Central memory CD4-positive, alpha-beta T cell (primary cell): ENCODE measurements around the gene STAP2.
A peak's percentile ranks its signal among the peaks of the same experiment; 100 is the strongest.

ENCODE experiments used
- DNase-seq: peaks from one replicate; pipeline ENCODE4 v3.0.0; 2022

The STAP2 gene

DNA sequence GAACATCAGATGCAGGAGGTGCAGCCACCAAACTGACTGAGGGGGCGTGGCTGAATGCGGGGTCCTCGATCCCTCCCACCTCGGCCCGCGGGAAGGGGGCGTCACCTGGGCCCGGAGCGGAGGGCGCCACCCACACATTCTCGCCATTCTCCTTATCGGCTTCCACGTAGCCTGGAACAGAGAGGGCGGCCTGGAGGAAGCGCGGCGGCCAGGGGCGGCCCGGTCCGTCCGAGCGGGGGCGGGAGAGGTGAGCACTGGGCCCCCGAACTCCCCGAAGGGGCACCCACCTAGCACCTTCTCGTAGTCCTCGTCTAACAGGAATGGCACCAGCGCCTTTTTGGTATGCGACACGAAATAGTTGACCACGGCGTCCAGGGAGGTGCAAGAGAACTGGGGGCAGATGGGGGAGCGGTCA is 11.8 kb downstream of the STAP2 start:
- DNase-seq, result no peak

DNA sequence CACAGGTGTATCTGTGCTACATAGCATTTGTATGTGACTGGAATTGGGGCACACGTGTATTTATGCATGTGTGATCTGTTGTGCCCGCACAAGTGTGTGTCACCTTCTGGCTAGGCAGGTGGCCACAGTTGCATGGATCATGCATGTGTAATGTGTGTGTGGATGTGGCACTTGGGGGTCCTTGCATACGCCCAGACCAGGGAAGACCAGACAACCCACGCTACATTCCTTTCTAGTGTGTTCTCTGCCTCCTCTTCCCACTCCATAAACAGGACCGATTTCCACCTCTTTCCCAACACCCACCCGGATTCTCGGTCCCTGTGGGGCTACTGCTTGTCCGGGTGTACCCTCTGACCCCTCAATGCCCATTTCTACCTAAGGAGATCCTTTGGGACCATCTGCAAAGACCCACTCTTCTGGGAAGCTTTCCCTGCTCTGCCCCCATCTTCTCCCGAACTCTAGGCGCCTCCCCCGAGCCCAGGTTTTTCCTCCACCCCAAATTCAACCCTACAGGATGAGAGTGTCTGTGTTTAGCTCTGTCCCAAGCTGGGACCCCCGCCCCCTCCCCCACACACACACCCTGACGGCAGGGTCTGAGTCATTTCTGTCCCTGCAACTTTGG is 12.3 kb downstream of the STAP2 start:
- no peak for DNase-seq

DNA sequence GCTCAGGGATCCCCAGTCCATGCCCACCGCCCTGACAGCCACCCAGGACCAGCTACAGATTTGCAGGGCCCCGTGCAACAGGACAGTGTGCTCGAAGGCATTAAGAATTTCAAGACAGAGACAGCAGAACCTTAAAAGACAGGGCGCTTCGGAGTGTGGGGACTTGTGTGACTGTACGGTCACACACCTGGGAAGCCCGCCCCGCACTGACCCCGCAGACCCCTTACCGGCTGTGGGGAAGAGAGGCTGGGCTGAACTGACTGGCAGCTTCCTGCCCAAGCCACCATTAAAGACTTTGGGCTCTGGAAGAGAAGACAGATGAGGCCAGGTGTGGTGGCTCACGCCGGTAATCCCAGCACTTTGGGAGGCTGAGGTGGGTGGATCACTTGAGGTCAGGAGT is 14.4 kb downstream of the STAP2 start:
- DNase-seq, result no peak

DNA sequence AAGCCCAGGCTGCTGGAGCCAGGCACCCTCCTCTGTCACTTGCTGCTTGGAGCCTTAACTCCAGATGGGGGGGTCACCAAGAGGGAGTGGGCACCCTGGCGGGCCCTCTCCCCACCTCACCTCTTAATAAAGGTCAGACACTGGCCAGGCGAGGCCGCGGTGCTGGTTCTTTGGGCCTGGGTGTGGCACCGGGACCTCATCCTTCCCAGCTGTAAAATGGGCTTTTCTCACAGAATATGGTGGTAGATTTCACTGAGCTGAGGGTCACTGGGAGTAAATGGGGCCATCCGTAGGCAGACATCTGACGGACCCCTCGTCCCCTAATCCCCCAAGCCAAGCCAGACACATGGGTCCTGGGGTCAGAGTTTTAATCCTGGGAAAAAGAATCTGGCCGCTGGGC is 14.9 kb downstream of the STAP2 start:
- DNase-seq, result no peak

DNA sequence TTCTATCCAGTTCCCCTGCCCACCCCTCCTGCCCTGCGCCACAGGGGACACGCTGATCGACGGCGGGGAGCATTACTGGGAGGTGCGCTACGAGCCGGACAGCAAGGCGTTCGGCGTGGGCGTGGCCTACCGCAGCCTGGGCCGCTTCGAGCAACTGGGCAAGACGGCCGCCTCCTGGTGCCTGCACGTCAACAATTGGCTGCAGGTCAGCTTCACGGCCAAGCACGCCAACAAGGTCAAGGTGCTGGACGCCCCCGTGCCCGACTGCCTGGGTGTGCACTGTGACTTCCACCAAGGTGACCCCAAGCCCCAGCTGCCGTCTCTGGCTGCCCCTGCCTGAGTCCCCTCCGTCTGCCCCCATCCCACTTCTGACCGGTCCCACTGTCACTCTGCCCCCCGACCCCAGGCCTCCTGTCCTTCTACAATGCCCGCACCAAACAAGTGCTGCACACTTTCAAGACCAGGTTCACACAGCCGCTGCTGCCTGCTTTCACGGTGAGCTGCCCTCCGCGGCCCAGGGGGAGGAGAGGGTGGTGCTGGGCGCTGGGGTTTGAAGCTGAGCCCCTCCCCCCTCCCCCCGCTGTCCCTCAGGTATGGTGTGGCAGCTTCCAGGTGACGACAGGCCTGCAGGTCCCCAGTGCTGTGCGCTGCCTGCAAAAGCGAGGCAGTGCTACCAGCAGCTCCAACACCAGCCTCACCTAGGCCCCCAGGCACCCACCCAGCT is 15.5 kb downstream of the STAP2 start:
- DNase-seq, result no peak

DNA sequence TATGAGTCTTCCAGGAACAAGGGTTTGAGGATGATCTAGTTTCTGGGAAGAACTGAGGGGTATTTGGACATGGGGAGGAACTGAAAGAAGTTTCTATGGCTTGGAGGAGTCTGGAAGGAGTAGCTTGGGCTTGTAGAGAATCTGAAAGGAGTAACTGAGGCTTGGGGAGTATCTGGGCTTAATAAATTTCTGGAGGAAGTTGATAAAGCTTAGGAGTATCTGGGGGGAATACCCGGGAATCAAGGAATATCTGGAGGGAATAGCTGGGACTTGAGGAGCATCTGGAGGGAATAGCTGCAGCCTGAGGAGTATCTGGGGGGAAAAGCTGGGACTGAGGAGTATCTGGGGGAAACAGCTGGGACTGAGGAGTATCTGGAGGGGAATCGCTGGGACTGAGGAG is 18.2 kb downstream of the STAP2 start:
- no peak for DNase-seq

DNA sequence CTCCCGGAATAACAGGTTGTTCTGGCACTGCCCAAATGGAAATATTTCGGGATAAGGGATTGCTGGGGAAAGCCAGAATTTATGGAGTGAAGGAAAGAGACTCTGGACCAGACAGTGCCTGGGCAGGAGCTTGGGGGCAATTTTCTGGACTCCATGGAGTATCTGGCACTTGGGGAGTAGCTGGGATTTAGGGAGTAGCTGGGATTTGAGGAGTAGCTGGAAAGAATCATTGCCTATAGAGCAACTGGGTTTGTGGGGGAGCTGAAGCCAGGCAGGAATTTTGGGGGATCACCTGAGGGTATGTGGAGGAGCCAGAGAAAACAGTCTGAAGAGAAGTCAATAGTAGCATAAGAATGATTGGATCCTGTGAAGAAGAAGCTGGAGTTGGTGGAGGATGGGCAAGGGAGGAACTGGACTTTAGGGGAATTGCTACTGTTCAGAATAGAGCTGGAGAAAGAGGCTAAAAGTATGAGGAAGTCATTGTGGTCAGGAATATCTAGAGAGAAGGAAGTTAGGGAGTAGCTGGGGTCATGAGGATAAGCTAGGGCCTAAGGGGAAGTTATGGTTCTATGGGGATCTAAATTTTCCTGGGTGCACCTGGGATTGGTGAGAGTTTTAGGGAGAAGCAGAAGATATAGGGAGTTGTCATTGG is 19.4 kb downstream of the STAP2 start:
- no peak for DNase-seq

DNA sequence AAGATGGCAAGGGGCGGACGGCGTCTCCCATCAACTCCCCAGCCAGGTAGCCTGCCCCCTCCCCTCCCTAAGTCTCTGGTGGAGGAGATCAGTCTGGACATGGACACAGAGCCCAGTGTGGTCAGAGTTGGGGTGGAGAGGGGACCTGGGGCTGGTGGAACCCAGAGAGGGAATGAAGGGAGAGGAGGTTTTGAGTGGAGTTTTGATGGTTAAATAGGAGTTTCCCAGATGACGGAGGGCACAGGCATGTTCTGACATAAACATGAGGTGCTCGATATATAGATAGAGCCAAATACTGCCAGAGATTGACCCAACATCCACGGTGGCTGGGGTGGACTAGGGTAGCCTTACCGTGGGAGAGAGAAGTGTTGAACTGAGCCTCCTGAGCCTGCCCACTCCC is 20.2 kb downstream of the STAP2 start:
- no peak for DNase-seq

DNA sequence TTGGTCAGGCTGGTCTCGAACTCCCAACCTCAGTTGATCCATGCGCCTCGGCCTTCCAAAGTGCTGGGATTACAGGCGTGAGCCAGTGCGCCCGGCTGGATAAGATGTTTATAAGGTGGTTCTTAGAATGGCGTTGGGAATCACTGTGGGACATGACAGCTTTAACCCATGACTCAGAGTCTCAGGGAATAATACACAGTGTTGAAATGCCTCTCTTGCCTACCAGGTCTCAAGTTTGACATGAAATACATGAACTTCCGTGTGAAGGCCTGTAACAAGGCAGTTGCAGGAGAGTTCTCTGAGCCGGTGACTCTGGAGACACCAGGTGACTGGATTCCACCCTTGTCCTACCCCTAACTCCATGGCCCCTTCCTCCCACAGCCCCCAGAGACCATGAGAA is 21.7 kb downstream of the STAP2 start:
- no peak for DNase-seq

DNA sequence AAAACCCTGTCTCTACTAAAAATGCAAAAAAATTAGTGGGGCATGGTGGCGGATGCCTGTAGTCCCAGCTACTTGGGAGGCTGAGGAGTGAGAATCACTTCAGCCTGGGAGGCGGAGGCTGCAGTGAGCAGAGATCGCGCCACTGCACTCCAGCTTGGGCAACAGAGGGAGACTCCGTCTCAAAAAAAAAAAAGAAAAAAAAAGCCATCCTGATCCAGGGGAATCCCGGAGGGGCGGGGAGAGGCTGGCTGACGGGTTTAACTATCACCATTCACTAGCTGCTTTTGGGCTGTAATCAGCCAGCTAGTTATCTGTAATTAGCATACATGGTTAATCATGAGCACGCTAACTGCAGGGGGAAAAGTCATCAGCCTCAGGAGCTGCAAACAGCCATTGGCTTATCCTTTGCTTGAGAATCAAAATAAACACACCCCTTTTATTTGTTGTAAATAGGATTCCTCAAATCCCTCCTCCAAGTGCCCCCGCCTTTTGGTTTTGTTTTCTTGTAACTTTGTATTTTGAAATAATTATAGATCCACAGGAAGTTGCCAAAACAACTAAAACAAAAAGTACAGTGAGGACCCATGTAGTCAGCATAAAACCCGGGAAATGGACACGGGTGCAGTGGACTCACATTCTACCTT is 24.7 kb downstream of the STAP2 start:
- no peak for DNase-seq

DNA sequence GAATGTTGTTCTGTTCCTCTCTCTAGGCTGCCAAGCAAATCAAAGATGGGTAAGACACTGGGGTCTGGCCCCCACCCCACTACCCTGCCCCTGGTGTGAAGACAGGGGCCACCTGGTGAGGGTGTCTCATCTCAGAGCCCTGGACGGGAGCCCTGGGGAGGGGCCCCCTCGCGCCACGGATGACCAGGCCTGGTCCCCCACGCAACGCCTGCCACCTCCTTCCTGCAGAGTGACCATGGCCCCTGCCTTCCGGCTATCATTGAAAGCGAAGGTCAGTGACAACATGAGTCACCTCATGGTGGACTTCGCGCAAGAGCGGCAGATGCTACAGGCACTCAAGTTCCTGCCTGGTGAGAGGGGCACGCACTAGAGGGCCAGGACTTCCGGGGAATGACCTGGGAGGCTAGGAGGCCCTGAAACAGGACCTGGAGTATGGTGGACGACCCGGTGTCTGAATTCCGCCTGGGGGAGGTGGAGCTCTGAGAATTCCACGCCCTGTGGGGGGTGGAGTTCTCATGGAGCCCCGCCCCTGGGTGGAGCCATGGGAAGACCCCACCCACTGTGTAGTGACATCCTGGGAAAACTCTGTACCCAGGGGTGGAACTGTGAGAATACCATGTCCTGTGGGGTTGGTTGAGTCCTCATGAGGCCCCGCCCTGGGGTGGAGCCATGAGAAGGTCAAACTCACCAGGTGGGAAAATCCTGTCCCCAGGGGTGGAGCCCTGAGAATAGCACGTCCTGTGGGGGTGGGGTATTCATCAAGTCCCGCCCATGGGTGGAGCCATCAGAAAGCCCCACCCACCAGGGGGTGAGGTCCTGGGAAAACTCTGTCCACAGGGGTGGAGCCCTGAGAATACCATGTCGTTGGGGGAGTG is 28.1 kb downstream of the STAP2 start:
- no peak for DNase-seq

DNA sequence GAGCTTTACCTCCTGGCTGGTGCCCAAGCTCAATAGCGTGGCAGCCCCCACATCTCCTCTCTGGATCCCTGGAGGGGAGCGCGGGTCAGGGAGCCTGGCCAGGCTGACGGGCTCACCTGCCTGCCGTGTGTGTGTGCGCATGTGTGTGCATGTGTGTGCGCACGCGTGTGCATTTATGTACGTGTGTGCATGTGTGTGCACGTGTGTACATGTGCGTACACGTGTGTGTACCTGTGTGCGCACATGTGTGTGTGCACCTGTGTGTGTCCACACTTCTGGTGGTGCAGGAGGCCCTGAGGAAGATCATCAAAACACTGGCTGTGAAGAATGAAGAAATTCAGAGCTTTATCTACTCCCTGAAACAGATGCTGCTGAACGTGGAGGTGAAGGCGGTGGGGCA is 33.0 kb downstream of the STAP2 start:
- no peak for DNase-seq

DNA sequence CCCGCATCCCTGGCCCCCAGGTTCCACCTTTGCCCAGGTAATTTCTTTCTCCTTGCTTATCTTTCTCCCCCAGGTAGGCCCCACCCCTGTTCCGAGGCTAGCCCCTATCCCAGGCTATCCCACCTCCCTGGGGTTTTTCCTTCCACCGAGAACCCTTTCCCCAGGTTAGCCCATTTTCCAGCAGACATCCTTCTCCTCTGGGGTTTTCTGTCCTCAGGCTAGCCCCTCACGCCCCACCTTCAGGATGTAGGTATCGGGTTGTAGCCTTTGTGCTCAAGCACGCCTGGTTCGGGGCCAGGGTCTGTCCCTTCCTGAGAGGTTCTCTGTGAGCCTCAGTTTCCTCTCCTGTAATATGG is 33.4 kb downstream of the STAP2 start:
- no peak for DNase-seq

DNA sequence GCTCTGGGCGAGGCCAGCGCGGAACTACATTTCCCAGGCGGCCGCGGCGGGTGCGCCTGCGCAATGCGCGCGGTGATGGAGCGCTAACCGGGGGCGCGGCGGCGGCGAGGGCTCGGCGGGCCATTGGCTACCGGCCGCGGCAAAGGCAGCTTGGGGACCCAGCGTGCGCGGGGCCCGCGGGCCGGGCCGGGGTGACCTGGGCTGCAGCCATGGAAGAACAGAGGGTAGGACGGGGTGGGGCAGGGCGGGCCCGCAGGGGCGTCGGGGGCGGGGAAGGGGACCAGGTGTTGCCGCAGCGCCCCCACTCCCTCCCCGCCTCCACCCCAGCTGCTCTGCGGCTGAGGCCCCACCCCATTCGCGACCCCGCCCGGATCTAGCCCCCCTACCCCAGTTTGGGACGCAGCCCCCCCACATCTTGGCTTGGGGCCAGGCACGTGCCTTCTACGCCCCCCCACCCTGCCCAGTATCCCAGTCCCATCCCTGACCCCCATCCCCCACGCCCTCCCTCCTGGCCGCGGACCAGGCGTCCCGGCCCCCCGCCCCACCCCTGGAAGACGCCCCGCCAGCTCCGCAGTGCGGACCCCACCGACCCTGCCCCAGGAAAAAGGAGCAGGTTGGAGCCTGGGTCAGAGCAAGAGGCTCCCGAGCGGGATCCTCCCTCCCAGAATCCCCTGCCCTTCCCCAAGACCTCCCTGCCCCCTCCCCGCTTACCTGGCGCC is 33.9 kb downstream of the STAP2 start, which contains the start of gene FSD1:
TSS of gene FSD1 (plus strand) at position 61 of the 719 bp plus-strand sequence. CDS start at position 210, 149 bp downstream.
- peak; percentile 35 for DNase-seq

DNA sequence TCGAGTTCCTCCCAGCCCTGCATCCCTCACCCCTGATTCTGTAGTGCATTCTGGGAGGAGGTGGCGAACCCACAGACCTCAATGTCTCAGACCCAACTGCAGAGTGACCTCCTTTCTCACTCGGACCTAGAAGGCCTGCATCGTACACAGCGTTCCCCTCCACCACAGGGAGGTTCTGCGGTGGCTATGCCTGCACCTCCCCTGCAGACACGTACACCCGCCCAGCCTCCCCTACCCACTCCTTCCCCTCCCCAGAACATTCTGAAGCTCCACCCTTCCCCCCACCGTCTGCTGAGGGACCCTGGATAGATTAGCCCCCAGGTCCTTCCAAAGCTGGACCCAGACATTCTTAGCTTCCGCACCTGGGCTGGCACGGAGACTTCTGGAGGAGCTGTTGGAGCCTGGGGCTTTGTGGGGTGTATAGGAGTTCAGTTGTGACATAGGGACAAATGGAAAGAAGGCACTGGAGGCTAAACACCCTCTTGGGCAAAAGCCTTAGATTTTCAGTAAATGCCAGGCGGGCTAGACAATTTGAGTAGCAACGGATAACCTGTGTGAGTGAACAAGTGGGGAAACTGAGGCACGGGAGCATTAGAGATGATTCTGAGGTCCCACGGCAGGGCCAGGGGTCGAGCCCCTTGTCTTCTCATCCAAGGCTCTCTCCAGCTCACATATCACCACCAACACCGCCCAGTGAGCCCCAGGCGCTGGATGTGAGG is 34.6 kb downstream of the STAP2 start:
- no peak for DNase-seq

DNA sequence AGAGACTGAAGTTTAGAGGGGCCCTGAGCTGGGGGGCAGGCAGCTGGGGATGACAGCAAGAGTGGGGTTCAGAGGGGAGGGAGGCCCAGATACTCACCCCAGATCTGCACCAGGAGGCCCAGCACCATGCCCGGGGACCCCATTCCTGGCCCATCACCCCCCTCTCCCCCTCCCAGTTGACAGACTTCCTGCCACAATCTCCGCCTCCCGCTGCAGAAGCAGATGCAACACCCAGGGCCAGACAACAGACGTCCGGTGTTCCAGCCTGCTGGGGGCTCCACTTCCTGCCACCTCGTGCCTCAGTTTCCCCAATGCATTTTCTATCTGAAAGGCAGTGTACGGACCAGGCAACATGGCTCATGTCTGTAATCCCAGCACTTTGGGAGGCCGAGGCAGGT is 36.4 kb downstream of the STAP2 start, which contains the start of gene TMIGD2:
TSS of gene TMIGD2 (minus strand) at position 147 of the 398 bp plus-strand sequence. CDS start at position 143, 4 bp downstream.
- no peak for DNase-seq

DNA sequence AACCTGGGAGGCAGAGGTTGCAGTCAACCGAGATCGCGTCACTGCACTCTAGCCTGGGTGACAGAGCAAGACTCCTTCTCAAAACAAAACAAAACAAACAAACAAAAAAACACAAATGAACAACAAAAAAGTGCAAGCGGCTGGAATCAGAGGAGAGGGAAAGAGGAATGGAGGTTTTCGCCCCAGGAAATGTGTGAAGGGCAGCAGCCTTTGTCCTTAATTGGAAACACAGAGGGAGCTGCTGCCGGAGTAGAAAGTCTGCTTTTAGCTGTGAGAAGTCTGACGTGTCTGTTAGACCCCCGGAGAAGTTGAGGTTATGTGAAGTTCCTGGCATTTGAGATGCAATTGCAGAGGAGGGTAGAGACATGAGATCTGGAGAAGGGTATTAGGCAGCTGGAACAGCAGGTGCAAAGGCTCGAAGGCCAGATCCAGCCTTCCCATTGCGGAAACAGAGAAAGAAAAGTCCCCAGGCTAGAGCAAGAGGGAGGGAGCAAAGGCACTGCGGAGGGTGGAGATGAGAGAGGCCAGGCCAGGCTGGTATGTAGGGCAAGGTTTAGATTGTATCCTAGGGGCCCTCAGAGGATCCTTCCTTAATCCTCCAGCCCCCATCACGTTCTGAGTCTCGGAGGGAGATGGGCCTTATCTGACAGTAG is 36.9 kb downstream of the STAP2 start:
- no peak for DNase-seq

DNA sequence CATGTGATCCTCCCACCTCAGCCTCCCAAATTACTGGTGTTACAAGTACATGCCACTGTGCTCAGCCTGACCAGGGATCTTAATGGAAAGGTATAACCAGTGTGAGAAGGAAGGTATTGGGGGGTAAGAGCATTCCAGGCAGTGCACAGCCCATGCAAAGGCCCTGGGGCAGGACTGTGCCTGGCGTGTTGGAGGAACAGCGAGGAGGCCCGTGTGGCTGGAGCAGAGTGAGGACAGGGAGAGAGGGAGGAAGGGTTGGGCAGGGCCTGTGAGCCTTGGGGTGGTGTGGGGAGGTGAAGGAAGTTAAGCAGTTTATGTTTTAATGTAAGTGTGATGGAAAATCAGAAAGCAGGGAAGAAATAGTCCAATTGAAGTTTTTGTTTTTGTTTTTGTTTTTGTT is 38.0 kb downstream of the STAP2 start:
- no peak for DNase-seq

DNA sequence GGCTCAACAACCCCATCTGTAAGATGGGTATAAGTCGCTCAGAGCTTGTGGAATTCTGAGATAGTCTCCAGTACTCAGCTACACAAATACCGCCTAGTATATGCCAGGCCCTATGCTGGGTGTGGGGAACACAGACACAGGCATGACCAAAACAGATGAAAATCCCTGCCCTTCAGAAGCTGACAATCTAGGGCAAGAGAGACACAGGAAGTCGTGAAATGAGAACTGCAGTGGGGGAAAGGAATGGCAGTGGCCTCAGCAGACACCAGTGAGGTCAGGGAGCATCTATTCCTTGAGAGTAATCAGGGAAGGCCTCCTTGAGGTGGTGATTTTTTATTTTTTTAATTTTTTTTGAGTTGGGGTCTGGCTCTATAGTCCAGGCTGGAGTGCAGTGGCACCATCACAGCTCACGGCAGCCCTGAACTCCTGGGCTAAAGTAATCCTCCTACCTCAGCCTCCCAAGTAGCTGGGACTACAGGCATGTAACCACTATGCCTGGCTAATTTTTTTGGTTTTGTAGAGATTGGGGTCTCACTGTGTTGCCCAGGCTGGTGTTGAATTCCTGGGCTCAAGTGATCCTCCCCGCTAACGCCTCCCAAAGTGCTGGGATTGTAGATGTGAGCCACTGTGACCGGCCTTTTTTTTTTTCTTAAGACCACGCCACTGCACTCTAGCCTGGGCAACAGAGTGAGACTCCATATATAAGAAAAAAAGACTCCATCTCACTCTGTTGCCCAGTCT is 39.6 kb downstream of the STAP2 start:
- no peak for DNase-seq
